PC-3 (cell line): ENCODE results near the gene CLN6. TPM values are rescaled to one million over a fixed set of nuclear protein-coding genes. Genes with fewer than 3 reads are reported as not detected.

Experiments used
- ATAC-seq: fragments of 200-7000 bp; cut with Tn5 transposase; 2 replicates; pipeline ENCODE4 v1.9.1; 2020; ENCODE audit warnings: mild to moderate bottlenecking, moderate library complexity
- BruUV-seq: library from RNA; stranded (reverse); fragments of 400-500 nt; replicated peaks from 2 replicates; lab custom pipeline; 2021; lab: Mats Ljungman, UMichigan
- CTCF ChIA-PET: fragments of 300-600 bp; sonication (Branson Sonifier 250); formaldehyde crosslinking; loops from one replicate; lab custom pipeline; 2022; ENCODE audit warnings: antibody characterized with exemption; lab: Charles Lee
- POLR2A ChIA-PET: fragments of 300-600 bp; sonication (Branson Sonifier 250); formaldehyde crosslinking; loops from one replicate; lab custom pipeline; 2022; ENCODE audit warnings: antibody characterized with exemption; ENCODE audit not compliant: unreplicated experiment; lab: Charles Lee
- DNase-seq: peaks from one replicate; pipeline ENCODE4 v3.0.0-alpha.2; 2015
- H2AFZ ChIP-seq: fragments of 300-600 bp; sonication (generic); 2 replicates; pipeline ENCODE4 v1.6.0; 2016; ENCODE audit warnings: antibody characterized with exemption, low read length
- H3F3A ChIP-seq: fragments of 300-600 bp; sonication (generic); one replicate; pipeline ENCODE4 v1.6.0; 2017; ENCODE audit warnings: antibody characterized with exemption, low read length, control low read depth, mild to moderate bottlenecking; ENCODE audit not compliant: unreplicated experiment
- H3K27ac ChIP-seq: fragments of 300-600 bp; sonication (generic); 2 replicates; pipeline ENCODE4 v1.5.1; 2016; ENCODE audit warnings: mild to moderate bottlenecking, low read length
- H3K27me3 ChIP-seq: fragments of 300-600 bp; sonication (generic); 2 replicates; pipeline ENCODE4 v1.6.1; 2016; ENCODE audit warnings: low read length, mixed read lengths
- H3K36me3 ChIP-seq: fragments of 300-600 bp; sonication (generic); 2 replicates; pipeline ENCODE4 v1.6.1; 2016; ENCODE audit warnings: low read depth, mixed run types, low read length, mixed read lengths
- H3K4me1 ChIP-seq: fragments of 300-600 bp; sonication (generic); 2 replicates; pipeline ENCODE4 v1.5.1; 2016; ENCODE audit warnings: low read length; ENCODE audit not compliant: insufficient read depth
- H3K4me2 ChIP-seq: fragments of 300-600 bp; sonication (generic); 2 replicates; pipeline ENCODE4 v1.6.0; 2016; ENCODE audit warnings: low read length
- H3K4me3 ChIP-seq: fragments of 300-600 bp; sonication (generic); 2 replicates; pipeline ENCODE4 v1.5.1; 2016; ENCODE audit warnings: mild to moderate bottlenecking, low read length, mixed read lengths
- H3K79me2 ChIP-seq: fragments of 300-600 bp; sonication (generic); 2 replicates; pipeline ENCODE4 v1.6.1; 2017; ENCODE audit warnings: low read length, mixed read lengths
- H3K9ac ChIP-seq: fragments of 300-600 bp; sonication (generic); 2 replicates; pipeline ENCODE4 v1.6.0; 2016; ENCODE audit warnings: mild to moderate bottlenecking, low read length
- H3K9me2 ChIP-seq: fragments of 300-600 bp; sonication (generic); replicated peaks from 2 replicates; pipeline ENCODE4 v1.6.1; 2016; ENCODE audit warnings: mixed run types, low read length, mixed read lengths
- H3K9me3 ChIP-seq: fragments of 300-600 bp; sonication (generic); 2 replicates; pipeline ENCODE4 v1.6.1; 2016; ENCODE audit warnings: low read length, mixed read lengths
- H4K20me1 ChIP-seq: fragments of 300-600 bp; sonication (generic); 2 replicates; pipeline ENCODE4 v1.6.1; 2016; ENCODE audit warnings: low read length, mixed read lengths
- CTCF ChIP-seq: fragments of 300-600 bp; sonication (generic); conservative IDR thresholded peaks from 2 replicates; pipeline ENCODE4 v1.5.1; 2017; ENCODE audit warnings: antibody characterized with exemption, low read depth, mild to moderate bottlenecking, low read length
- EZH2 ChIP-seq: fragments of 300-600 bp; sonication (generic); IDR thresholded peaks from one replicate; pipeline ENCODE4 v1.6.1; 2017; ENCODE audit warnings: antibody characterized with exemption, mild to moderate bottlenecking, low read length; ENCODE audit not compliant: unreplicated experiment
- EZH2phosphoT487 ChIP-seq: fragments of 300-600 bp; sonication (generic); IDR thresholded peaks from 2 replicates; pipeline ENCODE4 v1.6.1; 2018; ENCODE audit warnings: mild to moderate bottlenecking, antibody characterized with exemption, low read length, borderline replicate concordance
- intact Hi-C: fragments of 100-400 bp; cut with micrococcal nuclease; formaldehyde crosslinking; loops from 2 replicates; pipeline ENCODE4 v1.9.0; 2023
- total RNA-seq: library from RNA; depleted of rRNA; stranded (reverse); fragments of >200 nt; gene quantifications from 2 replicates; pipeline ENCODE4 v1.2.3, GENCODE V29; 2014

CLN6 gene
- total RNA-seq, 1 experiment from 2014 or later = 33.4 TPM

DNA sequence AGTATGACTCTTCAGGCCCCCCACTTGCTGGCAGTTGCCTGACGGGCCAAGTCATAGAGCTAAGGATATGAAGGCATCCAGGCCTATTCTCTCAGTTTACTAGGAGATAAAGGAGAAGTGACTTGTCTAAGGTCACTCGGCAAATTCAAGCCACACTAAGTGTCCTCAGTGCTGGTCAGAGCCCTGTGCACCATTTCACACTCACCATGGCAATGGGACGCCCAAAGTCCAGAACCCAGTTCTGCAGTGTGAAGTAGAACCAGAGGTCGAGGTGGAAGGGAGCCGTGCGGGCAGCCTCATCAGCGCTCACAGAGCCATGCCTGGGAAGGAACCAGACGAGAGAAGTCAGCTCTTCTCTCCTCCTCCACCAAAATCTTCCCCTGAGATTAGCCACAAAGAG is 11.2 kb downstream of the CLN6 start:
- no peak for ATAC-seq
- intact Hi-C loops = no loop called here
- no peaks in the 10 kb centered on the region for H3K9me3 ChIP-seq
- H3F3A ChIP-seq = no peaks in the 10 kb centered on the region
- no peak overlapping the region for H3K27ac ChIP-seq
- ChIA-PET POLR2A (no interaction called here), CTCF (no interaction called here)
- no peak overlapping the region for H3K4me3 ChIP-seq
- no peak overlapping the region for H2AFZ ChIP-seq
- no peak for DNase-seq
- H3K9ac ChIP-seq = no peak overlapping the region
- H3K36me3 ChIP-seq = peaks cover 3% of the 10 kb centered on the region; the same call in 1 of the 2 replicates
- H3K4me1 ChIP-seq = no peaks in the 10 kb centered on the region
- H3K9me2 ChIP-seq = no peaks in the 10 kb centered on the region
- H4K20me1 ChIP-seq = 0 out of 2 replicates have a peak, but pooled peaks cover 4% of the 10 kb centered on the region
- H3K4me2 ChIP-seq = no peak overlapping the region
- H3K27me3 ChIP-seq = no peaks in the 10 kb centered on the region
- TF ChIP-seq EZH2 = no peak
- no peak for TF ChIP-seq EZH2phosphoT487
- TF ChIP-seq CTCF = no peak
- peaks cover 48% of the 10 kb centered on the region for H3K79me2 ChIP-seq
- no TSS peak for BruUV-seq

GRCh38 chr15:68217341-68217740 is 12.2 kb downstream of the CLN6 start:
- ChIA-PET CTCF (no interaction called here), POLR2A (no interaction called here)
- no peak for TF ChIP-seq EZH2phosphoT487
- no peak overlapping the region for H3K4me2 ChIP-seq
- H3K79me2 ChIP-seq = peaks cover 43% of the 10 kb centered on the region
- H2AFZ ChIP-seq = no peak overlapping the region
- no peak overlapping the region for H3K27ac ChIP-seq
- no peaks in the 10 kb centered on the region for H3K4me1 ChIP-seq
- BruUV-seq = no TSS peak
- no peaks in the 10 kb centered on the region for H3K9me3 ChIP-seq
- 0 out of 2 replicates have a peak, but pooled peaks cover 4% of the 10 kb centered on the region for H4K20me1 ChIP-seq
- H3K9ac ChIP-seq = no peak overlapping the region
- H3K36me3 ChIP-seq = peaks cover 3% of the 10 kb centered on the region; the same call in 1 of the 2 replicates
- DNase-seq (no peak), ATAC-seq (no peak)
- H3K9me2 ChIP-seq = no peaks in the 10 kb centered on the region
- no peaks in the 10 kb centered on the region for H3K27me3 ChIP-seq
- intact Hi-C loops = no loop called here
- no peaks in the 10 kb centered on the region for H3F3A ChIP-seq
- H3K4me3 ChIP-seq = no peak overlapping the region

GRCh38 chr15:68214838-68215254 is 14.7 kb downstream of the CLN6 start:
- Histone ChIP-seq H3F3A (no peaks in the 10 kb centered on the region), H3K4me1 (no peaks in the 10 kb centered on the region), H3K27me3 (no peaks in the 10 kb centered on the region), H3K27ac (no peak overlapping the region), H3K79me2 (peaks cover 34% of the 10 kb centered on the region), H3K36me3 (peaks cover 3% of the 10 kb centered on the region; the same call in 1 of the 2 replicates), H3K4me2 (no peak overlapping the region), H4K20me1 (0 out of 2 replicates have a peak, but pooled peaks cover 4% of the 10 kb centered on the region), H3K9me2 (no peaks in the 10 kb centered on the region), H3K9me3 (no peaks in the 10 kb centered on the region), H2AFZ (no peak overlapping the region), H3K9ac (no peak overlapping the region), H3K4me3 (no peak overlapping the region)
- DNase-seq (no peak), ATAC-seq (no peak)
- intact Hi-C loops = no loop called here
- POLR2A ChIA-PET = no interaction called here
- no peak for TF ChIP-seq CTCF
- TF ChIP-seq EZH2phosphoT487 = no peak
- no peak for TF ChIP-seq EZH2
- CTCF ChIA-PET = no interaction called here
- no TSS peak for BruUV-seq
